Measurements from ENCODE around the gene FAM9C.

The FAM9C gene

DNA sequence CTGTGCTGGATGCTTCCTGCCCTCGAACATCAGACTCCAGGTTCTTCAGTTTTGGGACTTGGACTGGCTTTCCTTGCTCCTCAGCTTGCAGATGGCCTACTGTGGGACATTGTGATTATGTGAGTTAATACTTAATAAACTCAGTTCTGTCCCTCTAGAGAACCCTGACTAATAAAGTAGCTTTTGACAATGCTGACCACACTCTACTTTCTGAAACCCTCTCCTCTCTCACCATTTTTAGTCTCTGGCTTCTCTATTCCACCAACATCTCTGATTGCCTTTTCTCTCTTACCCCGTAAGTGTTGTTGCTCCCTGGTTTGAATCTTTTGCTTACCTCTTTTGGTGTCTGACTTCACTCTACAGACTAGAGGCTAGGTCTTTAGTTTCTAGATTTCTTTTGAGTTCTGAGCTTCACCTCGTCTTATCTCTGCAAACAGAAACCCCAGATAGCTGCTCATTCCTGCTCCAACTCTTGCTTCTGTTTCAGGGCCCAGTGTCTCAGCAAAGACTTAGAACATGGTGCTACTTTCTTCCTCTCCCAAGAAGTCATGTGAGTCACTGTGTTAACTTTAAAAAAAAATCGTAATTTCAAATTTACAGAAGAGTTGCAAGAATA lies 58.1 kb downstream of the FAM9C start:
- H3K27me3 ChIP-seq (ENCODE audit: low read depth): no peaks in the 10 kb centered on the region
- H3K36me3 ChIP-seq (replicated peaks): no peaks in the 10 kb centered on the region
- H3K9me3 ChIP-seq: 0 out of 2 replicates have a peak, but pooled peaks cover 6% of the 10 kb centered on the region
- in situ Hi-C loops (cut with MboI; ENCODE audit: low sequenced_read_pairs): no loop called here
- DNase-seq (ENCODE audit: low spot score in 2 of 2): no peak
- no peak overlapping the region for H3K4me3 ChIP-seq
- peaks cover 9% of the 10 kb centered on the region for H3K4me1 ChIP-seq

All from HAP-1 (cell line).